HG03045 (cell line): ENCODE results near the gene CDC20B.
"Not testable (repeated sequence)": the region's sequence is repeated elsewhere in the genome, so short reads cannot be mapped to it uniquely, and the experiment has no call there.

Experiments
- ATAC-seq: cut with Tn5 transposase; IDR thresholded peaks from one replicate; pipeline ENCODE4 v1.9.1; 2021; ENCODE audit warnings: mild to moderate bottlenecking, moderate library complexity; ENCODE audit not compliant: unreplicated experiment

The CDC20B gene

DNA sequence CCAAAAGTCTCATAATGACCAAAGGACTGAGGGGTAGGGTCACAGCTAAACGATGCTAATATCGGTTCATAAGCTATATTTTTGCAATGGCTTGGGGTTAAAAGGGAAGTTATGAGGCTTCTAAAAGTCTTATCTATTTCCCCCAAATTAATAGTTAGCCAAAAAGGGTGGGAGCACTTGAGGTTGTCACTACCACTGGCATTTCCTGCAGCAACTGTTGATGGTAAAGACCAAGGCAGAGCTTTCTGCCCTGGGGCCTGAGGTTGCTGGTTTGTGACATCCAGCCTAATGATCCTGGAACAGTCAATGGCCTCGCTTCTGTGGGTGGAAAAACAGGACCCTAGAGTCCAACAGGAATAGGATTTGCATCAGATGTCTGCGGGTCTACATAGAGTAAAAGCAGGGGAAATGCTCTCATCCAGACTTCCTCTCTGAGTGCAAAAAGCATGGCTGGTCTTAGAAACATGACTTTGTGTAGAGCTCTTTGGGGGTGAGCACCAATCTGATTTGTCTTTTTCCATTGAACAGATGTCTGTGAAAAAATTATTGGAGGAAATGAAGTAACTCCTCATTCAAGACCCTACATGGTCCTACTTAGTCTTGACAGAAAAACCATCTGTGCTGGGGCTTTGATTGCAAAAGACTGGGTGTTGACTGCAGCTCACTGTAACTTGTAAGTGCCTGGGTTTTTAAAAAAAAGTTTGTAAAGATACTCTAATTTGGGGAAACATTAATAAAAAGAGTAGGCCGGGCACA lies 67.9 kb downstream of the CDC20B start:
- no peak for ATAC-seq

DNA sequence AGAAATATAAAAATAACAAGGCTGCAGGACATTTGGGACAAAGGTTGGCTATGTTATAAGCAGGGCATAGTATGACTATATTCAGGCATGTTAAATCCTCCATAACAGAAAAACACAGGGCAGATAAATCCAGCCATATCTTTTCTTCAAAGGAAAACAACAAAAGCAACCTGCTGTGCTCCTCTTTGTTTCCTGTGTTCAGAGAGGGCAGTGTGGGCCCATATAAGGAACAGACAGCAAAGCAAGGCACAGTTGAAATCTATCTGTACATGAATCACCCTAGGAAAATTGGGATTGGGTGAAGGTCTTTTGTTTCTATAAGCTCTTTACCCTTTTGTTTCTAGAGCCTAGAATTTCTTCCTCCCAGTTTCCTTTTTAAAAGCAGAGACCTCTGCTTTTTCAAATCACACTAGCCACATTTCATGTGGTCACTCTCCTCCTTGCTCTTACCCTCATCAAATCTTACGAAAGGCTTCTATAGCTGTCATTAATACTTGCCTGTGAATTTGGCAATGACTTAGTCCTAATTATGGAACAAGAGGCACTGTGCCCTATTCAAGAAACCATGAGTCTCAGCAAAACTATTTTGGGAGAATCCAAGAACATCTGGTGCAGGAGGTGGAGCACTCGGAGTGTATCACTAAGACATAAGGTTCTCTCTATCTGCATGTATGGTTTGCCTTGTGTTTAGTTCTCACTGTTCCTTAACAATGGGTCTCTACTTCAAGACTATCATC lies 68.8 kb downstream of the CDC20B start:
- ATAC-seq = no peak

- no peak for ATAC-seq
Measured at GRCh38 chr5:55102348-55102747, 70.6 kb downstream of the CDC20B start, which contains the start of gene GZMA. GZMA (plus strand) TSS chr5:55102646; CDS start chr5:55102683, 37 bp downstream.

DNA sequence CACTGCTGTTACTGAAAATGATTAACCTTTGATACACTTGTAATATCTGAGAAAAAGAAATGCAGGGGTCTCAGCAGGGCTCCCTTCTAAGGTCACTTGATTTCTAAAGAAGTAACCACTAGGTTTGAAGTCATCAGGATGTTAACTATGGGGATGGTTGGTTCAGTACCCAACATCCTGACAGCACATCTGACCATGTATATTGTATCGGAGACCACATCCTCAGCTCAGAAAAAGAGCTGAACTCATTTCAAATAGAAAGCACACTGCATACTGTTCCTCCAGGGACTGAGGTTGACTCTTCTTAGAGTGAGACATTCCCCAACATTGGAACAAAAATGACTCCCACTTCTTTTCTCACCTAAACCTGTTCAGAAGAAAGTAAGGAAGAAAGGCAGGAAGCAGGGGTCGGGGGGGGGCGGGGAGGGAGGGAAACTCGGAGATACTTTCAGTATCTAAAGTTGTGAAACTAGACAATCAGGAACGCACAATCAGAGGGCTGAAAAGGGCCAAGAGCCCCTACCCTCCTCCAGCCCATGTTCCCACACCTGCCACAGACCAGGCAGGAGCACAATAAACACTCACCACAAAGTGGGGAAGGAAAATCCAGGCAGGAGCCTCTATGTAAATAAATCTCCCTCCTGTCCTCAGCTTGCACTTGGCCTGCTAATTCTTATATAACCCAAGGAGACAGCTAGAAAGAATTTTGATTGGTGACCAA lies 71.3 kb downstream of the CDC20B start:
- no peak for ATAC-seq

DNA sequence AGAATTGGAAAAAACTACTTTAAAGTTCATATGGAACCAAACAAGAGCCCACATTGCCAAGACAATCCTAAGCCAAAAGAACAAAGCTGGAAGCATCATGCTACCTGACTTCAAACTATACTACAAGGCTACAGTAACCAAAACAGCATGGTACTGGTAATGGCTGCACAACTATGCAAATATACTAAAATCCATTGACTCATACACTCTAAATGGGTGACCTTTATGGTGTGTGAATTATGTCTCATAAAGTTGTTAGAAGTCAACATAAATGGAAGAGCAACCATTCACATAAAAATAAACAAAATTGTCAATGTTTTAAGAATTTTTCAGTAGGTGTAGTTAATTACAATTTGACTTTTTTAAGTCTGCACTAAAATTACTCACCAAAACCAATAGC lies 71.8 kb downstream of the CDC20B start:
- ATAC-seq = not testable (repeated sequence)

DNA sequence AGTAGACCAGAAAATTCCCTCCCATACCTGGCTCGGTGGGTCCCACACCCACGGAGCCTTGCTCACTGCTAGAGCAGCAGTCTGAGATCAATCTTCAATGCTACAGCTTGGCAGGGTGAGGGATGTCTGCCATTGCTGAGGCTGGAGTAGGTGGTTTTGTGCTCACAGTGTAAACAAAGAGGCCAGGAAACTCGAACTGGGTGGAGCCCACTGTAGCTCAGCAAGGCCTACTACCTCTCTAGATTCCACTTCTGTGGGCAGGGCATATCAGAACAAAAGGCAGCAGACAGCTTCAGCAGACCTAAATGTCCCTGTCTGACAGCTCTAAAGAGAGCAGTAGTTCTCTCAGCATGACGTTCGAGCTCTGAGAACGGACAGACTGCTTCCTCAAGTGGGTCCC lies 76.1 kb downstream of the CDC20B start:
- ATAC-seq = no peak

DNA sequence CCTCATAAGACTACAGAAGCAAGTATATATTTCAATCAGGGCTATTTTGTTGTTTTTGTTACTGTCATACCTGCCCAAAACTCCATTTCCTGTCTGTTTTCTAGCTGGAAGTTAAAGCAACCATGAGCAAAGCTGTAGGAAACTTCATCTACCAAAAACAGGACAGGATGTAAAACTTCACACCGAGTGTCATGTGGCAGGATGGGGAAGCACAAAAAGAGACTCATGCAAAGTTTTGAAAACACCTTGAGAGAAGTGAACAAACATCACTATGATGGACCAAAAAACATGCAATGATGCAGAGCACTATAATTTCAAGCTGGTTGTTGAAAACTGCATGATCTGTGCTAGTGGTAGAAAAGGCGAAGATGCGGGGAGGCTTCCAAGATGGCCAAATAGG lies 76.8 kb downstream of the CDC20B start:
- ATAC-seq = no peak

GRCh38 chr5:55091011-55091410 lies 82.0 kb downstream of the CDC20B start:
- ATAC-seq = not testable (repeated sequence)

GRCh38 chr5:55089301-55089700 lies 83.7 kb downstream of the CDC20B start:
- ATAC-seq = not testable (repeated sequence)

- ATAC-seq = no peak
Measured at GRCh38 chr5:55081541-55081940, 91.4 kb downstream of the CDC20B start.

DNA sequence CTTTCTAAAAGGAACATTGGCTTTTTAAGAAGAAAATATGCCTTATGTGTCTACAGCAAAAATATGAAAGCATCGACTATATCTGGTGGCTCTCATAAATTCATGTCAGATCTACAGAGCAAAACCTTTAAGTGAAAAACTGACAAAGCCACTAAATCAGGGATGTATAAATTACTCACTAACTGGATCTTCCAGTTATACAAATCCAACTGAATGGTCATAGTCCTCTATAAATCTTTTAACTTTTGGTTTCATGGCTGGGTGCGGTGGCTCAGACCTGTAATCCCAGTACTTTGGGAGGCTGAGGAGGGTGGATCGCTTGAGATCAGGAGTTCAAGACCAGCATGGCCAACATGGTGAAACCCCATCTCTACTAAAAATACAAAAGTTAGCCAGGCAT lies 99.8 kb downstream of the CDC20B start:
- no peak for ATAC-seq

DNA sequence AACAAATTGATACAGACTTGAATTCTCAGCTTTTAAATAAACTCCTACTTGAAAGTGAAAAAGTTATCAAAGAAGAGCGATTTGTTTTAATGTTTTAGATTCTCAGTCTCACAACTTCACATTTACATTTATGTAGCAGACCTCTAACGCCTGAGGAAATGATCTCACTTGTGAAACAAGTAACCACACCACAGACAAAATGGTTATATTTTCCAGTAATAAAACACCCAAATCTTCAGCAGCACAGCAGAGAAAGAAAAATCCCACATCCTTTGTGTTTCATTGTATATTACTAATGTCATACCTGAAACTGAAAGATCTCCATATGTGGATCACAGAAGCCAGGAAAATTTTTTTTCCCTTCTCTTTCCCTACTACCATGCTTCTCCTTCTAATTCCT lies 100.3 kb downstream of the CDC20B start:
- no peak for ATAC-seq

GRCh38 chr5:55071413-55071812 lies 101.6 kb downstream of the CDC20B start:
- no peak for ATAC-seq

DNA sequence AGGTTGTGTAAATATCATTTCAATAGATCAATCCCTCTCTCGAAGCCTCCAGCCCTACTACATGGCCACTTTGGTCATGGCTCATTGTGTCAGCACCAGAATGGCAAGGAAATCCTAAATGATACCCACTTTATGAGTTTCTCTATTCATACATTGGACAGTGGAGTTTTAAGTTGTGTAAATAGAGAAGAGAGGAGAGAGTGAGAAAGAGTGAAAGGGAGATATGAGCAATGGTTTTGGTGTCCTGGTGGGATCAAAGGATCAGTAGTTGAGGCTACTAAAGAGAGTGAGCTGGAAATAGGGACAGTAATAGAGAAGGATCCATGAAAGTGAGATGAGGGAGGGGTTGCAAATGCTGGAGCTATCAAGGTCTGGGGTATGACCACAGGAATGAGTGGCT lies 102.0 kb downstream of the CDC20B start:
- no peak for ATAC-seq

DNA sequence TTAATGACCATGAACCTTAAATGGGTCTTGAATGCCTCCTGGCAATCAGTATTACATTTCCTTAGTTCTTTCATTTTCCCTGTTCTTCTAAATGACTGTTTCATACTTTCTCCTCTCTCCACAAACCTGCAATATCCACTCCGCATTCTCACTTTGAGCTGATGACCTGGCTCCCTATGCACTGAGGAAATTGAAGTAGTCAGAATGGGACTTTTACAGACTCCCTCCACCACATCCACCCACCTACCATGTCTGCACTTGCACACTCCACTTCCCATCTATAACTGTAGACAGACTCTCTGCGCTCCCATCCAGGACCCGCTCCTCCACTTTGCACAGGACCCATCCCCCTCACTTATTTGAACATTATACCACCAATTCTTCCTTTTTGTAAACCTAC lies 106.7 kb downstream of the CDC20B start:
- ATAC-seq = no peak

DNA sequence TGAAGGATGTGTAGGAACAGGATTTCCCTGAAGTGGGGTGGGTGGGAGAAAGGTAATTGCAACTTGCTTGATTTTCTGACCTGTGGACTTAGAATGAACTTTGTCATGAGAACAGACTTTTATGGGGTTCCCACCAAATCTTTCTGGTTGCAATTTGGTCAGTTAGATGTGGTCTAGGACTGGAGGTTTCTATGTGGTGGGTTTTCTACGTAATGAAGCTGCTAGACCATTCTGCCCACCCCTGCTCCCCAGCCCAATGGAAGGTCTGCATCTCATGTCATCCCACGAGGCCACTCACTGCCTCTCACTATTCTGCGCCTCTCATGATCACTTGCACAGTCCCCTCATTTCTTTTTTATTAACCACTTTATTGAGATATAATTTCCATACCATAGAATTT lies 108.5 kb downstream of the CDC20B start:
- ATAC-seq = no peak

DNA sequence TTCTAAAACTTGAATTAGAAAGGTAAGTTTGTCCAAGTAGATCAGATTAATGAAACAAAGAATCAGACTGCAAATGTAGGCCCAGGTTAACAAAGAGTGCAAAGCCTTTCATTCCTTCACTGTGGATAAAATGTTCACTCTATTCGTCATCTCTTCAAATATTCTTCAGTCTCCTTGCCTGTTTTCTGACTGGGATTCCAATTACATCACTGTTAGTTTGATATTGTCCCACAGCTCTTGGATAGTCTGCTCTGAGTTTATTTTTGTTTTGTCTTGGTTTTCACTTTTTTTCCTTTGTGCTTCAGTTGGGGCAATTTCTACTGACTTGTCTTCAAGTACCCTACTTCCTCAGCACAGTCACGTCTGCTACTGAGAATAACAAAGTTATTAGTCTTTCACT lies 109.1 kb downstream of the CDC20B start:
- no peak for ATAC-seq

- ATAC-seq = no peak
Measured at GRCh38 chr5:55063220-55063863, 109.6 kb downstream of the CDC20B start.
